Naive thymus-derived CD8-positive, alpha-beta T cell (primary cell): ENCODE results near the gene OR10H5. TPM values are rescaled to one million over a fixed set of nuclear protein-coding genes. Genes with fewer than 3 reads are reported as not detected.
"Not testable (repeated sequence)": the region's sequence is repeated elsewhere in the genome, so short reads cannot be mapped to it uniquely, and the experiment has no call there.

Experiments
- ATAC-seq, 2 donors: fragments of 150-1000 bp; cut with Tn5 transposase in 1 of 2; sonication (Bioruptor Pico), chemical (Tn5 transposase) in 1 of 2; 1 replicate in 1 of 2; 2 replicates in 1 of 2; pipeline ENCODE4 v1.10.0; 2021; ENCODE audit warnings: mild to moderate bottlenecking in 2 of 2, moderate library complexity in 2 of 2
- POLR2A ChIA-PET: fragments of 350-600 bp; sonication (Branson Sonifier 250); formaldehyde crosslinking; loops from one replicate; lab custom pipeline; 2021; ENCODE audit warnings: antibody characterized with exemption; lab: Charles Lee
- DNase-seq, 10 donors: peaks; one replicate each; pipeline versions ENCODE4 v3.0.0 to v3.0.0-alpha.2; 2020 to 2022
- H3K27ac Mint-ChIP-seq, 10 donors: one replicate each; pipeline ENCODE4 v1.8.0; 2020 to 2022; ENCODE audit warnings: mild to moderate bottlenecking in 10 of 10, mixed read lengths in 10 of 10, moderate library complexity in 4 of 10, inconsistent platforms in 1 of 10
- H3K27me3 Mint-ChIP-seq, 5 donors: one replicate each; pipeline ENCODE4 v1.8.0; 2021 to 2022; ENCODE audit warnings: mixed read lengths in 5 of 5
- H3K36me3 Mint-ChIP-seq, 3 donors: one replicate each; pipeline ENCODE4 v1.8.0; 2020 to 2022; ENCODE audit warnings: mixed read lengths in 3 of 3, mild to moderate bottlenecking in 2 of 3, inconsistent platforms in 1 of 3
- H3K4me1 Mint-ChIP-seq, 4 donors: one replicate each; pipeline ENCODE4 v1.8.0; 2021 to 2022; ENCODE audit warnings: mixed read lengths in 4 of 4
- H3K4me3 Mint-ChIP-seq, 10 donors: one replicate each; pipeline ENCODE4 v1.8.0; 2020 to 2022; ENCODE audit warnings: mild to moderate bottlenecking in 10 of 10, mixed read lengths in 10 of 10, moderate library complexity in 6 of 10, inconsistent platforms in 1 of 10
- H3K9me3 Mint-ChIP-seq, 9 donors: one replicate each; pipeline ENCODE4 v1.8.0; 2020 to 2022; ENCODE audit warnings: mixed read lengths in 9 of 9, mild to moderate bottlenecking in 3 of 9, inconsistent platforms in 1 of 9, moderate library complexity in 1 of 9
- polyA plus RNA-seq, 3 donors: library from polyadenylated mRNA; unstranded; fragments of 300-500 nt; fragmentation: Illumina TruSeq; gene quantifications; one replicate each; pipeline ENCODE4 v1.2.3, GENCODE V29; 2021
- total RNA-seq, 8 experiments: library from RNA in 2 of 8; stranded (reverse) in 2 of 8; gene quantifications; one replicate each; pipeline ENCODE4 v1.2.3 and lab custom pipeline; 2021 to 2026

The OR10H5 gene
- total and polyA plus RNA-seq, 5 experiments from 2014 or later = not detected

DNA sequence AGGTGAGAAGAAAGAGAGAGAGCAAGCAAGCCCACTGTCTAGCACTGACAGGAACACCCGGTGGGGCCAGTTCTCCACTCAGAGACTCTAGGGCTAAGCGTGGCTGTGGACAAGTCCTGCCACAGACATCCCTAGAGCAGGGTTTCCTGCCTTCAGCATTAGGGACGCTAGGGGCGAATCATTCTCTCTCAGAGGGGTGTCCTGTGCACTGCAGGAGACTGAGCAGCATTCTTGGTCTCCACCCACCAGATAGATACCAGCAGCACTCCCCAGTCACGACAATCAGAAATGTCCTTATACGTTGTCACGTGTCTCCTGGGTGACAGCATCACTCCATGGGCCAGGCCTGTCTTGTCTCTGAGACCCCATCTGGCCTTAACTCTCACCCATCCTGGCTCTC is 26.5 kb downstream of the OR10H5 start:
- no peaks in the 10 kb centered on the region for H3K9me3 Mint-ChIP-seq
- DNase-seq = no peak
- POLR2A ChIA-PET = interaction anchor here (0.7 kb wide), 1 partner anchor 185 kb away, joined by 3 read pairs; no protein-coding TSS in a partner anchor
- H3K4me1 Mint-ChIP-seq = peaks cover 13 to 29% (median 17%) of the 10 kb centered on the region in 4 donors
- no peak for ATAC-seq
- H3K36me3 Mint-ChIP-seq = no peaks in the 10 kb centered on the region
- no peak overlapping the region for H3K4me3 Mint-ChIP-seq
- peak overlapping the region in 3 of 10 donors; percentile 53 to 90 (median 69) for H3K27ac Mint-ChIP-seq
- H3K27me3 Mint-ChIP-seq = peaks cover 0 to 29% (median 5%) of the 10 kb centered on the region in 5 donors

- H3K4me1 Mint-ChIP-seq = peaks cover 13 to 29% (median 19%) of the 10 kb centered on the region in 4 donors
- peak within 1 kb of the TSS in 4 of 10 donors; percentile 1 to 47 (median 18) for H3K27ac Mint-ChIP-seq
- ATAC-seq (no peak), DNase-seq (no peak)
- H3K9me3 Mint-ChIP-seq = no peaks in the 10 kb centered on the region
- peaks cover 0 to 29% (median 5%) of the 10 kb centered on the region in 5 donors for H3K27me3 Mint-ChIP-seq
- H3K4me3 Mint-ChIP-seq = no peak within 1 kb of the TSS
- no peaks in the 10 kb centered on the region for H3K36me3 Mint-ChIP-seq
- POLR2A ChIA-PET = interaction anchor here (1.4 kb wide), 1 partner anchor 21 kb away, joined by 5 read pairs; no protein-coding TSS in a partner anchor
Observed at GRCh38 chr19:15815306-15815705, 27.8 kb downstream of the OR10H5 start, which contains the start of gene OR10H1. Gene OR10H1 (minus strand): TSS chr19:15815664. CDS start chr19:15808037, 7,627 bp downstream.

GRCh38 chr19:15820646-15821045 is 33.2 kb downstream of the OR10H5 start:
- peaks cover 0 to 3% (median 0%) of the 10 kb centered on the region in 4 donors for H3K4me1 Mint-ChIP-seq
- ATAC-seq (no peak), DNase-seq (no peak)
- no peak overlapping the region for H3K4me3 Mint-ChIP-seq
- H3K36me3 Mint-ChIP-seq = no peaks in the 10 kb centered on the region
- H3K9me3 Mint-ChIP-seq = no peaks in the 10 kb centered on the region
- peaks cover 0 to 2% (median 0%) of the 10 kb centered on the region in 5 donors for H3K27me3 Mint-ChIP-seq
- no peak overlapping the region for H3K27ac Mint-ChIP-seq
- POLR2A ChIA-PET = interaction anchor here (1.1 kb wide), 1 partner anchor 16 kb away, joined by 3 read pairs; no protein-coding TSS in a partner anchor

DNA sequence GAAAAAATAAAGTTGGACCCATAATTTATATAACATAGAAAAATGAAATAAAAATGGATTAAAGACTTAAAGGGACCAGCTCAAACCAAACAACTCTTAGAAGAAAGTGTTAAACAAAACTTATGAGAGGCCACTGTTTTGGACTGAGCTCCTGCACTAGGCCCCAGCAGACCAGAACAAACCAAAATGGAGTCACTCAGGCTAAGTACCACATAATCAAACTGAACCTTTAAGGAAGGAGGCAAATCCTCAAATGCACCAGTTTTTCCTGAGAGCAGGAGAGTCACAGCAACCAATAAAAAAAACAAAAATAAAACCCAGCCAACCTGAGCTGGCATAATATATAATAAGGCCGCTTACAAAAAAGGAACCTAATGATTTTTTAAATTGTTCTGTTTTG is 38.3 kb downstream of the OR10H5 start:
- peaks cover 0 to 3% (median 1%) of the 10 kb centered on the region in 4 donors for H3K4me1 Mint-ChIP-seq
- DNase-seq (no peak), ATAC-seq (no peak)
- POLR2A ChIA-PET = interaction anchor here (0.6 to 2.0 kb wide), 3 partner anchors 10 to 146 kb away, joined by 3 to 6 read pairs (median 4); no protein-coding TSS in a partner anchor
- no peaks in the 10 kb centered on the region for H3K36me3 Mint-ChIP-seq
- H3K9me3 Mint-ChIP-seq = no peaks in the 10 kb centered on the region
- H3K27me3 Mint-ChIP-seq = peaks cover 0 to 2% (median 0%) of the 10 kb centered on the region in 5 donors
- H3K27ac Mint-ChIP-seq = no peak overlapping the region
- H3K4me3 Mint-ChIP-seq = no peak overlapping the region

DNA sequence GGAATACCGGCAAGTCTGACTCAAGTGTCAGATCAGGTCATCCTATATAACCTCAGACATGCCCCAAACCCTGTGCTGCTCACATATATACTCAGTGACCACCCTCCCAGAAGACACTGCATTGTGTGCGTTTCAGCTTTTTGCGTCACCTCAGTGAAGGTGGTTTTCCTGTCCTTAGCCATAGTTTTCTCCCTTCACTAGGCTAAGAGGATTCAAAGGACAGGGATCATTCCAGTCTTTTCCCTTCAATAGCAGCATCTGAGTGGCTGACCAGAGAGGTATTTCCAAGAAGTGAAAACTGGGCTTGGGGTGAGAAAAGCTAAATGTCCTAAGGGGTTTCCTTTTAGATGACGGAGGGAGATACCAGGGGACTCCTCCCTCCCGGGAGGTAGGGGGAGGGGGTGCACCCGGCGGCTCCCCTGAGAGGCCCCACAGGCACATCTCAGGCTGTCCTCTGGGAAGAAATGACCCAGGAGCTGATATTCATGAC is 40.7 kb downstream of the OR10H5 start:
- no peak for ATAC-seq
- POLR2A ChIA-PET = no interaction called here
- Mint-ChIP-seq H3K27ac (no peak overlapping the region), H3K4me1 (peaks cover 0 to 3% (median 1%) of the 10 kb centered on the region in 4 donors), H3K4me3 (no peak overlapping the region), H3K9me3 (no peaks in the 10 kb centered on the region), H3K36me3 (no peaks in the 10 kb centered on the region), H3K27me3 (peaks cover 0 to 2% (median 0%) of the 10 kb centered on the region in 5 donors)
- no peak for DNase-seq

GRCh38 chr19:15828611-15829305 is 41.3 kb downstream of the OR10H5 start:
- DNase-seq, H3K4me1 Mint-ChIP-seq, H3K36me3 Mint-ChIP-seq, POLR2A ChIA-PET, H3K9me3 Mint-ChIP-seq, ATAC-seq, H3K27me3 Mint-ChIP-seq, H3K4me3 Mint-ChIP-seq: not testable (repeated sequence)
- H3K27ac Mint-ChIP-seq = peak overlapping the region in 1 of 10 donors; percentile 49

DNA sequence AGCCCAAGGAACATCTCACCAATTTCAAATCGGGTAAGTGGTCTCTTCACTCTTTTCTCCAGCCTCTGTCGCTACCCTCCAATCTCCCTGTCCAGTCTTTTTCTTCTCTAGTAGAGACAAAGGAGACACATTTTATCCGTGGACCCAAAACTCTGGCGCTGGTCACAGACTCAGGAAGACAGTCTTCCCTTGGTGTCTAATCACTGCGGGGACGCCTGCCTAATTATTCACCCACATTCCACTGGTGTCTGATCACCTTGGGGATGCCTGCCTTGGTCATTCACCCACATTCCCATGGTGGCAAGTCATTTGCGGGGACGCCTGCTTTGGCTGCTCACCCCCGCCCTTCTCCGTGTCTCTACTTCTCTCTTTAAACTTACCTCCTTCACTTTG is 41.8 kb downstream of the OR10H5 start:
- Mint-ChIP-seq H3K27me3 (no peaks in the 10 kb centered on the region), H3K27ac (peak overlapping the region in 1 of 10 donors; percentile 49), H3K4me3 (no peak overlapping the region), H3K36me3 (no peaks in the 10 kb centered on the region), H3K9me3 (no peaks in the 10 kb centered on the region), H3K4me1 (peaks cover 0 to 3% (median 1%) of the 10 kb centered on the region in 4 donors)
- no peak for ATAC-seq
- POLR2A ChIA-PET = no interaction called here
- no peak for DNase-seq

DNA sequence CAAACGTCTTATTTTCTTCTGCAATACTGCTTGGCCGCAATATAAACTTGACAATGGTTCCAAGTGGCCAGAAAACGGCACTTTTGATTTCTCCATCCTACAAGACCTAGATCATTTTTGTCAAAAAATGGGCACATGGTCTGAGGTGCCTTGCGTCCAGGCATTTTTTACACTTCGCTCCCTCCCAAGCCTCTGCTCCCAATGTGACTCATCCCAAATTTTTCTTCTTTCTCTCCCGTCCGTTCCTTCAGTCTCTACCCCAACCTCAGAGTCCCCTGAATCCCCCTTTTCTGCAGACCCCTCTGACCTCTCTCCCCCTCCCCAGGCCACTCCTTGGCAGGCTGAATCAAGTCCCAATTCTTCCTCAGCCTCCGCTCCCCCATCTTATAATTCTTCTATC is 42.3 kb downstream of the OR10H5 start:
- Mint-ChIP-seq H3K4me3 (no peak overlapping the region), H3K27ac (peak overlapping the region in 1 of 10 donors; percentile 28), H3K27me3 (no peaks in the 10 kb centered on the region), H3K36me3 (no peaks in the 10 kb centered on the region), H3K4me1 (peaks cover 0 to 3% (median 1%) of the 10 kb centered on the region in 4 donors), H3K9me3 (no peaks in the 10 kb centered on the region)
- POLR2A ChIA-PET = no interaction called here
- ATAC-seq (no peak), DNase-seq (no peak)

GRCh38 chr19:15831626-15832025 is 44.2 kb downstream of the OR10H5 start:
- Mint-ChIP-seq H3K36me3 (no peaks in the 10 kb centered on the region), H3K9me3 (no peaks in the 10 kb centered on the region), H3K27ac (no peak overlapping the region), H3K4me3 (no peak overlapping the region), H3K4me1 (peaks cover 8 to 15% (median 9%) of the 10 kb centered on the region in 4 donors), H3K27me3 (no peaks in the 10 kb centered on the region)
- no peak for DNase-seq
- POLR2A ChIA-PET = interaction anchor here (0.9 kb wide), 1 partner anchor 38 kb away, joined by 3 read pairs; no protein-coding TSS in a partner anchor
- ATAC-seq = no peak

- ATAC-seq, POLR2A ChIA-PET, DNase-seq, H3K27ac Mint-ChIP-seq, H3K36me3 Mint-ChIP-seq, H3K27me3 Mint-ChIP-seq, H3K9me3 Mint-ChIP-seq, H3K4me3 Mint-ChIP-seq: not testable (repeated sequence)
- peaks cover 16 to 34% (median 26%) of the 10 kb centered on the region in 4 donors for H3K4me1 Mint-ChIP-seq
Observed at GRCh38 chr19:15834232-15834631, 46.8 kb downstream of the OR10H5 start.

- peak in 9 of 10 donors; percentile 18 to 89 (median 72) for DNase-seq
- POLR2A ChIA-PET = interaction anchor here (0.6 to 2.1 kb wide), 18 partner anchors 9 to 547 kb away, joined by 3 to 9 read pairs (median 4); partner anchors contain the start of genes AKAP8L and TPM4
- Mint-ChIP-seq H3K4me1 (peaks cover 16 to 32% (median 26%) of the 10 kb centered on the region in 4 donors), H3K4me3 (peak overlapping the region; percentile 85 to 98 (median 97)), H3K27ac (peak overlapping the region in 7 of 10 donors; percentile 92 to 100 (median 99))
- H3K36me3 Mint-ChIP-seq, H3K9me3 Mint-ChIP-seq, H3K27me3 Mint-ChIP-seq: not testable (repeated sequence)
- peak; percentile 59 for ATAC-seq
Observed at GRCh38 chr19:15835565-15836329, 48.3 kb downstream of the OR10H5 start.
